Neural cell (in vitro differentiated cells): ENCODE measurements around the gene COQ8B. TPM values are rescaled to one million over a fixed set of nuclear protein-coding genes. Genes with fewer than 3 reads are reported as not detected.

Source experiments
- H2AFZ ChIP-seq: fragments of 200-600, 300-800 bp; sonication (generic), shearing (Covaris generic); 2 replicates; pipeline ENCODE4 v1.6.0; 2014; ENCODE audit warnings: low read depth, mild to moderate bottlenecking, antibody characterized with exemption, low read length, moderate library complexity
- H3F3A ChIP-seq: fragments of 200-600 bp; shearing (Covaris generic); 2 replicates; pipeline ENCODE4 v1.6.1; 2016; ENCODE audit warnings: mild to moderate bottlenecking, moderate library complexity, mixed read lengths, antibody characterized with exemption, low read length; ENCODE audit not compliant: insufficient read depth, poor library complexity, severe bottlenecking
- H3K27ac ChIP-seq: fragments of 200-600, 300-800 bp; sonication (generic), shearing (Covaris generic); 2 replicates; pipeline ENCODE4 v1.5.1; 2014; ENCODE audit warnings: mild to moderate bottlenecking, low read length, moderate library complexity
- H3K27me3 ChIP-seq: fragments of 300-800, 200-600 bp; sonication (generic), shearing (Covaris generic); 2 replicates; pipeline ENCODE4 v1.6.0; 2014; ENCODE audit warnings: mild to moderate bottlenecking, low read depth, low read length, moderate library complexity; ENCODE audit not compliant: insufficient read depth
- H3K36me3 ChIP-seq: fragments of 300-800, 200-600 bp; sonication (generic), shearing (Covaris generic); 2 replicates; pipeline ENCODE4 v1.5.1; 2014; ENCODE audit warnings: mild to moderate bottlenecking, antibody characterized with exemption, low read length, moderate library complexity; ENCODE audit not compliant: insufficient read depth
- H3K4me2 ChIP-seq: fragments of 300-800, 200-600 bp; sonication (generic), shearing (Covaris generic); 2 replicates; pipeline ENCODE4 v1.6.0; 2014; ENCODE audit warnings: mild to moderate bottlenecking, low read length
- H3K4me3 ChIP-seq: fragments of 300-800, 200-600 bp; sonication (generic), shearing (Covaris generic); 2 replicates; pipeline ENCODE4 v1.5.1; 2014; ENCODE audit warnings: mild to moderate bottlenecking, low read length, moderate library complexity
- H3K79me2 ChIP-seq: fragments of 200-600 bp; shearing (Covaris generic); replicated peaks from 2 replicates; pipeline ENCODE4 v1.6.0; 2014; ENCODE audit warnings: mild to moderate bottlenecking, low read length, moderate library complexity; ENCODE audit not compliant: insufficient read depth
- H3K9ac ChIP-seq: fragments of 300-800, 200-600 bp; sonication (generic), shearing (Covaris generic); 2 replicates; pipeline ENCODE4 v1.6.1; 2016; ENCODE audit warnings: mild to moderate bottlenecking, low read length, mixed read lengths
- H3K9me2 ChIP-seq: fragments of 200-600 bp; shearing (Covaris generic); 2 replicates; pipeline ENCODE4 v1.6.1; 2016; ENCODE audit warnings: mild to moderate bottlenecking, low read length, mixed read lengths; ENCODE audit not compliant: insufficient read depth
- H3K9me3 ChIP-seq: fragments of 200-600, 300-800 bp; sonication (generic), shearing (Covaris generic); 2 replicates; pipeline ENCODE4 v1.6.1; 2016; ENCODE audit warnings: mild to moderate bottlenecking, mixed run types, low read length, moderate library complexity, mixed read lengths
- H4K20me1 ChIP-seq: fragments of 200-600 bp; shearing (Covaris generic); 2 replicates; pipeline ENCODE4 v1.6.1; 2016; ENCODE audit warnings: mild to moderate bottlenecking, mixed run types; ENCODE audit not compliant: insufficient read depth
- CTCF ChIP-seq: fragments of 450-650 bp; IDR thresholded peaks from 2 replicates; pipeline ENCODE4 v1.5.1; 2014; ENCODE audit warnings: antibody characterized with exemption, mild to moderate bottlenecking, moderate library complexity; ENCODE audit not compliant: poor library complexity, severe bottlenecking
- EP300 ChIP-seq: fragments of 450-650 bp; conservative IDR thresholded peaks from 2 replicates; pipeline ENCODE4 v1.6.1; 2014; ENCODE audit warnings: antibody characterized with exemption, mild to moderate bottlenecking, moderate library complexity; ENCODE audit not compliant: poor library complexity, severe bottlenecking
- EZH2 ChIP-seq: fragments of 200-600, 300-800 bp; shearing (Covaris generic), sonication (generic); IDR thresholded peaks from 2 replicates; pipeline ENCODE4 v1.6.1; 2014; ENCODE audit warnings: antibody characterized with exemption, low read length, borderline replicate concordance, mild to moderate bottlenecking; ENCODE audit not compliant: insufficient read depth, poor library complexity, severe bottlenecking
- MXI1 ChIP-seq: fragments of 450-650 bp; conservative IDR thresholded peaks from 2 replicates; pipeline ENCODE4 v1.6.1; 2014; ENCODE audit warnings: antibody characterized with exemption, mild to moderate bottlenecking; ENCODE audit not compliant: poor library complexity, severe bottlenecking
- POLR2AphosphoS5 ChIP-seq: IDR thresholded peaks from 2 replicates; pipeline ENCODE4 v1.6.1; 2012
- RAD21 ChIP-seq: fragments of 450-650 bp; conservative IDR thresholded peaks from 2 replicates; pipeline ENCODE4 v1.6.1; 2014; ENCODE audit warnings: antibody characterized with exemption, mild to moderate bottlenecking, moderate library complexity
- REST ChIP-seq: IDR thresholded peaks from 2 replicates; pipeline ENCODE4 v1.6.1; 2012; ENCODE audit warnings: borderline replicate concordance
- SMC3 ChIP-seq: fragments of 450-650 bp; conservative IDR thresholded peaks from 2 replicates; pipeline ENCODE4 v1.6.1; 2014; ENCODE audit warnings: antibody characterized with exemption, mild to moderate bottlenecking, moderate library complexity; ENCODE audit not compliant: poor library complexity
- TAF1 ChIP-seq: IDR thresholded peaks from 2 replicates; pipeline ENCODE4 v1.6.1; 2012; ENCODE audit warnings: low read depth
- polyA plus RNA-seq: library from polyadenylated mRNA; depleted of rRNA; stranded (reverse); fragments of >200 nt; gene quantifications from 2 replicates; pipeline ENCODE4 v1.2.3, GENCODE V29; 2014

The COQ8B gene
- polyA plus RNA-seq, 1 donor from 2014 or later: 83.2 TPM

GRCh38 chr19:40702337-40703012 lies 14.2 kb downstream of the COQ8B start:
- H3K9me2 ChIP-seq: no peaks in the 10 kb centered on the region
- no peak overlapping the region for H2AFZ ChIP-seq
- no peak overlapping the region for H3K4me2 ChIP-seq
- no peaks in the 10 kb centered on the region for H3K79me2 ChIP-seq
- H3F3A ChIP-seq: no peaks in the 10 kb centered on the region
- H3K4me3 ChIP-seq: no peak overlapping the region
- H3K9ac ChIP-seq: no peak overlapping the region
- no peak for TF ChIP-seq EP300
- no peak for TF ChIP-seq POLR2AphosphoS5
- no peak for TF ChIP-seq REST
- no peak for TF ChIP-seq SMC3
- no peak for TF ChIP-seq TAF1
- TF ChIP-seq EZH2: no peak
- no peak for TF ChIP-seq RAD21
- no peak for TF ChIP-seq CTCF
- no peak for TF ChIP-seq MXI1
- no peaks in the 10 kb centered on the region for H3K27me3 ChIP-seq
- no peaks in the 10 kb centered on the region for H3K9me3 ChIP-seq
- no peaks in the 10 kb centered on the region for H4K20me1 ChIP-seq
- H3K36me3 ChIP-seq: peaks cover 8% of the 10 kb centered on the region
- H3K27ac ChIP-seq: no peak overlapping the region

- H3F3A ChIP-seq: no peaks in the 10 kb centered on the region
- TF ChIP-seq EP300 (no peak), REST (no peak), CTCF (no peak), SMC3 (no peak), MXI1 (no peak), EZH2 (no peak), TAF1 (no peak), RAD21 (no peak), POLR2AphosphoS5 (no peak)
- H3K36me3 ChIP-seq: peaks cover 8% of the 10 kb centered on the region
- H3K9me2 ChIP-seq: no peaks in the 10 kb centered on the region
- H3K9me3 ChIP-seq: no peaks in the 10 kb centered on the region
- no peaks in the 10 kb centered on the region for H3K27me3 ChIP-seq
- H4K20me1 ChIP-seq: no peaks in the 10 kb centered on the region
- no peak overlapping the region for H2AFZ ChIP-seq
- no peak overlapping the region for H3K27ac ChIP-seq
- H3K79me2 ChIP-seq: no peaks in the 10 kb centered on the region
- no peak overlapping the region for H3K4me3 ChIP-seq
- no peak overlapping the region for H3K4me2 ChIP-seq
- H3K9ac ChIP-seq: no peak overlapping the region
These were observed 14.9 kb downstream of the COQ8B start for GRCh38 chr19:40701758-40702157.
